ENCODE data around the gene GALNTL6.

DNA sequence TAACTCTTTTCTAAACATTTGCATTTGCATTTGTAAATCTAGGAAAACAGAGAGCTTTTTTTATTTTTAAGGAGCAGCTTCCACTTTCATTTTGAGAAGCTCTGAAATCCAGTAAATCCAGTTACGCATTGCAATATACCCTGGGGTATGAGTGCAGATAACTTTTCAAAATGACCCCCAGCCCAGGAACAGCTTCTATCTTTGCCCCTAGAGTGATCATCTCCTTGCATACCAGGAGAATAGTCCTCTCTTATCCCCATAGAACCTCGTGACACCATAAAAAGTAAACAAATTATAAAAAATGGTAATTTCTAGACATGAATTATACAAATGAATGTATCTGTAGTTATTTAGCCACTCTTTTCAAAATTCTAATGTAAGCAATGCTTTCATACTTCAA lies 1063.2 kb downstream of the GALNTL6 start:
- no peak for TF ChIP-seq POLR2AphosphoS5 (IDR thresholded peaks at IDR 0.05)
- TF ChIP-seq EP300 (conservative IDR thresholded peaks at IDR 0.05; ENCODE audit: poor library complexity, severe bottlenecking) = no peak
- TF ChIP-seq, protein P1, sequence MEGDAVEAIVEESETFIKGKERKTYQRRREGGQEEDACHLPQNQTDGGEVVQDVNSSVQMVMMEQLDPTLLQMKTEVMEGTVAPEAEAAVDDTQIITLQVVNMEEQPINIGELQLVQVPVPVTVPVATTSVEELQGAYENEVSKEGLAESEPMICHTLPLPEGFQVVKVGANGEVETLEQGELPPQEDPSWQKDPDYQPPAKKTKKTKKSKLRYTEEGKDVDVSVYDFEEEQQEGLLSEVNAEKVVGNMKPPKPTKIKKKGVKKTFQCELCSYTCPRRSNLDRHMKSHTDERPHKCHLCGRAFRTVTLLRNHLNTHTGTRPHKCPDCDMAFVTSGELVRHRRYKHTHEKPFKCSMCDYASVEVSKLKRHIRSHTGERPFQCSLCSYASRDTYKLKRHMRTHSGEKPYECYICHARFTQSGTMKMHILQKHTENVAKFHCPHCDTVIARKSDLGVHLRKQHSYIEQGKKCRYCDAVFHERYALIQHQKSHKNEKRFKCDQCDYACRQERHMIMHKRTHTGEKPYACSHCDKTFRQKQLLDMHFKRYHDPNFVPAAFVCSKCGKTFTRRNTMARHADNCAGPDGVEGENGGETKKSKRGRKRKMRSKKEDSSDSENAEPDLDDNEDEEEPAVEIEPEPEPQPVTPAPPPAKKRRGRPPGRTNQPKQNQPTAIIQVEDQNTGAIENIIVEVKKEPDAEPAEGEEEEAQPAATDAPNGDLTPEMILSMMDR (IDR thresholded peaks at IDR 0.05; ENCODE audit: poor library complexity, severe bottlenecking) = no peak
- no peak for TF ChIP-seq TAF1 (IDR thresholded peaks at IDR 0.05; ENCODE audit: low read depth)
- no peak for TF ChIP-seq EZH2 (IDR thresholded peaks at IDR 0.05; ENCODE audit: borderline replicate concordance, insufficient read depth, low read length, poor library complexity, severe bottlenecking)
- TF ChIP-seq REST (IDR thresholded peaks at IDR 0.05; ENCODE audit: borderline replicate concordance) = no peak
- no peak for TF ChIP-seq RAD21 (conservative IDR thresholded peaks at IDR 0.05)
